ENCODE data around the gene CRADD.

Gene CRADD

GRCh38 chr12:93762059-93762719 lies 85.0 kb downstream of the CRADD start:
- no peaks in the 10 kb centered on the region for H3K36me3 ChIP-seq (ENCODE audit: control insufficient read depth in 1 of 2, insufficient read depth in 2 of 2, low read length in 2 of 2)
- no peaks in the 10 kb centered on the region for H3K9me3 ChIP-seq (ENCODE audit: control insufficient read depth in 1 of 2, low read length in 2 of 2)
- H3K27ac ChIP-seq (ENCODE audit: low read length) = peak overlapping the region; percentile 58
- H3K27me3 ChIP-seq (ENCODE audit: low read depth, low read length) = no peaks in the 10 kb centered on the region
- no peak overlapping the region for H3K4me3 ChIP-seq (ENCODE audit: low read depth in 1 of 2, low read length in 2 of 2)
- H3K4me1 ChIP-seq (ENCODE audit: control insufficient read depth in 1 of 2, insufficient read depth in 2 of 2, low read length in 2 of 2) = peaks cover 6 to 14% of the 10 kb centered on the region in 2 donors

- Histone ChIP-seq H3K27ac (ENCODE audit: low read length) (no peak overlapping the region), H3K4me3 (ENCODE audit: low read depth in 1 of 2, low read length in 2 of 2) (no peak overlapping the region), H3K27me3 (ENCODE audit: low read depth, low read length) (no peaks in the 10 kb centered on the region), H3K36me3 (ENCODE audit: control insufficient read depth in 1 of 2, insufficient read depth in 2 of 2, low read length in 2 of 2) (no peaks in the 10 kb centered on the region), H3K4me1 (ENCODE audit: control insufficient read depth in 1 of 2, insufficient read depth in 2 of 2, low read length in 2 of 2) (peaks cover 6 to 14% of the 10 kb centered on the region in 2 donors), H3K9me3 (ENCODE audit: control insufficient read depth in 1 of 2, low read length in 2 of 2) (no peaks in the 10 kb centered on the region)
These were observed 85.9 kb downstream of the CRADD start for GRCh38 chr12:93762912-93763553.

- Histone ChIP-seq H3K27ac (ENCODE audit: low read length) (no peak overlapping the region), H3K4me1 (ENCODE audit: control insufficient read depth in 1 of 2, insufficient read depth in 2 of 2, low read length in 2 of 2) (peaks cover 6 to 14% of the 10 kb centered on the region in 2 donors)
These were observed 86.6 kb downstream of the CRADD start for GRCh38 chr12:93763746-93764147.

GRCh38 chr12:93766371-93766770 lies 89.2 kb downstream of the CRADD start:
- peak overlapping the region; percentile 39 for H3K27ac ChIP-seq (ENCODE audit: low read length)
- H3K9me3 ChIP-seq (ENCODE audit: control insufficient read depth in 1 of 2, low read length in 2 of 2) = no peaks in the 10 kb centered on the region
- no peaks in the 10 kb centered on the region for H3K27me3 ChIP-seq (ENCODE audit: low read depth, low read length)
- H3K4me3 ChIP-seq (ENCODE audit: low read depth in 1 of 2, low read length in 2 of 2) = no peak overlapping the region
- H3K4me1 ChIP-seq (ENCODE audit: control insufficient read depth in 1 of 2, insufficient read depth in 2 of 2, low read length in 2 of 2) = peaks cover 0 to 4% of the 10 kb centered on the region in 2 donors
- H3K36me3 ChIP-seq (ENCODE audit: control insufficient read depth in 1 of 2, insufficient read depth in 2 of 2, low read length in 2 of 2) = no peaks in the 10 kb centered on the region

More at GRCh38 chr12:93763746-93764147, 86.6 kb downstream of the CRADD start:
- Histone ChIP-seq H3K4me3 (ENCODE audit: low read depth in 1 of 2, low read length in 2 of 2) (no peak overlapping the region), H3K36me3 (ENCODE audit: control insufficient read depth in 1 of 2, insufficient read depth in 2 of 2, low read length in 2 of 2) (no peaks in the 10 kb centered on the region), H3K27me3 (ENCODE audit: low read depth, low read length) (no peaks in the 10 kb centered on the region), H3K9me3 (ENCODE audit: control insufficient read depth in 1 of 2, low read length in 2 of 2) (no peaks in the 10 kb centered on the region)

GRCh38 chr12:93766796-93767523 lies 89.8 kb downstream of the CRADD start:
- no peaks in the 10 kb centered on the region for H3K27me3 ChIP-seq (ENCODE audit: low read depth, low read length)
- no peaks in the 10 kb centered on the region for H3K9me3 ChIP-seq (ENCODE audit: control insufficient read depth in 1 of 2, low read length in 2 of 2)
- H3K4me1 ChIP-seq (ENCODE audit: control insufficient read depth in 1 of 2, insufficient read depth in 2 of 2, low read length in 2 of 2) = peaks cover 0 to 4% of the 10 kb centered on the region in 2 donors
- no peaks in the 10 kb centered on the region for H3K36me3 ChIP-seq (ENCODE audit: control insufficient read depth in 1 of 2, insufficient read depth in 2 of 2, low read length in 2 of 2)
- H3K4me3 ChIP-seq (ENCODE audit: low read depth in 1 of 2, low read length in 2 of 2) = peak overlapping the region in 1 of 2 donors; percentile 4
- H3K27ac ChIP-seq (ENCODE audit: low read length) = peak overlapping the region; percentile 39

GRCh38 chr12:93767524-93767863 lies 90.3 kb downstream of the CRADD start:
- H3K27me3 ChIP-seq (ENCODE audit: low read depth, low read length) = no peaks in the 10 kb centered on the region
- peak overlapping the region in 1 of 2 donors; percentile 4 for H3K4me3 ChIP-seq (ENCODE audit: low read depth in 1 of 2, low read length in 2 of 2)
- H3K9me3 ChIP-seq (ENCODE audit: control insufficient read depth in 1 of 2, low read length in 2 of 2) = no peaks in the 10 kb centered on the region
- peak overlapping the region; percentile 35 for H3K27ac ChIP-seq (ENCODE audit: low read length)
- no peaks in the 10 kb centered on the region for H3K36me3 ChIP-seq (ENCODE audit: control insufficient read depth in 1 of 2, insufficient read depth in 2 of 2, low read length in 2 of 2)
- H3K4me1 ChIP-seq (ENCODE audit: control insufficient read depth in 1 of 2, insufficient read depth in 2 of 2, low read length in 2 of 2) = peaks cover 0 to under 1% of the 10 kb centered on the region in 2 donors

- Histone ChIP-seq H3K9me3 (ENCODE audit: control insufficient read depth in 1 of 2, low read length in 2 of 2) (no peaks in the 10 kb centered on the region), H3K27me3 (ENCODE audit: low read depth, low read length) (no peaks in the 10 kb centered on the region), H3K27ac (ENCODE audit: low read length) (no peak overlapping the region), H3K4me1 (ENCODE audit: control insufficient read depth in 1 of 2, insufficient read depth in 2 of 2, low read length in 2 of 2) (peaks cover 0 to 9% of the 10 kb centered on the region in 2 donors), H3K4me3 (ENCODE audit: low read depth in 1 of 2, low read length in 2 of 2) (no peak overlapping the region), H3K36me3 (ENCODE audit: control insufficient read depth in 1 of 2, insufficient read depth in 2 of 2, low read length in 2 of 2) (no peaks in the 10 kb centered on the region)
These were observed 95.0 kb downstream of the CRADD start for GRCh38 chr12:93772003-93772700.

- peaks cover 0 to 6% of the 10 kb centered on the region in 2 donors for H3K36me3 ChIP-seq (ENCODE audit: control insufficient read depth in 1 of 2, insufficient read depth in 2 of 2, low read length in 2 of 2)
- no peak overlapping the region for H3K27ac ChIP-seq (ENCODE audit: low read length)
- H3K27me3 ChIP-seq (ENCODE audit: low read depth, low read length) = no peaks in the 10 kb centered on the region
- no peak overlapping the region for H3K4me3 ChIP-seq (ENCODE audit: low read depth in 1 of 2, low read length in 2 of 2)
- peaks cover 0 to 16% of the 10 kb centered on the region in 2 donors for H3K4me1 ChIP-seq (ENCODE audit: control insufficient read depth in 1 of 2, insufficient read depth in 2 of 2, low read length in 2 of 2)
- no peaks in the 10 kb centered on the region for H3K9me3 ChIP-seq (ENCODE audit: control insufficient read depth in 1 of 2, low read length in 2 of 2)
These were observed 96.1 kb downstream of the CRADD start for GRCh38 chr12:93773122-93773871.

GRCh38 chr12:93776581-93777018 lies 99.4 kb downstream of the CRADD start:
- Histone ChIP-seq H3K4me1 (ENCODE audit: control insufficient read depth in 1 of 2, insufficient read depth in 2 of 2, low read length in 2 of 2) (peaks cover 3 to 22% of the 10 kb centered on the region in 2 donors), H3K4me3 (ENCODE audit: low read depth in 1 of 2, low read length in 2 of 2) (no peak overlapping the region), H3K27ac (ENCODE audit: low read length) (peak overlapping the region; percentile 88), H3K36me3 (ENCODE audit: control insufficient read depth in 1 of 2, insufficient read depth in 2 of 2, low read length in 2 of 2) (peaks cover 0 to 6% of the 10 kb centered on the region in 2 donors), H3K27me3 (ENCODE audit: low read depth, low read length) (no peaks in the 10 kb centered on the region), H3K9me3 (ENCODE audit: control insufficient read depth in 1 of 2, low read length in 2 of 2) (no peaks in the 10 kb centered on the region)

GRCh38 chr12:93777254-93777653 lies 100.1 kb downstream of the CRADD start:
- Histone ChIP-seq H3K27me3 (ENCODE audit: low read depth, low read length) (no peaks in the 10 kb centered on the region), H3K9me3 (ENCODE audit: control insufficient read depth in 1 of 2, low read length in 2 of 2) (no peaks in the 10 kb centered on the region), H3K27ac (ENCODE audit: low read length) (peak overlapping the region; percentile 88), H3K4me1 (ENCODE audit: control insufficient read depth in 1 of 2, insufficient read depth in 2 of 2, low read length in 2 of 2) (peaks cover 3 to 22% of the 10 kb centered on the region in 2 donors), H3K36me3 (ENCODE audit: control insufficient read depth in 1 of 2, insufficient read depth in 2 of 2, low read length in 2 of 2) (peaks cover 0 to 6% of the 10 kb centered on the region in 2 donors), H3K4me3 (ENCODE audit: low read depth in 1 of 2, low read length in 2 of 2) (peak overlapping the region in 1 of 2 donors; percentile 14)

All from muscle layer of duodenum (tissue), 2 donors.